Amniotic epithelial cell (primary cell): Measurements from ENCODE around the gene BLVRB.
"Not testable (repeated sequence)": the region's sequence is repeated elsewhere in the genome, so short reads cannot be mapped to it uniquely, and the experiment has no call there.

Source experiments
- DNase-seq: peaks from one replicate; pipeline ENCODE4 v3.0.0-alpha.2; 2010; ENCODE audit warnings: low read depth

The BLVRB gene

GRCh38 chr19:40422748-40423566 lies 42.6 kb downstream of the BLVRB start:
- no peak for DNase-seq

GRCh38 chr19:40421993-40422747 lies 43.4 kb downstream of the BLVRB start:
- no peak for DNase-seq

DNA sequence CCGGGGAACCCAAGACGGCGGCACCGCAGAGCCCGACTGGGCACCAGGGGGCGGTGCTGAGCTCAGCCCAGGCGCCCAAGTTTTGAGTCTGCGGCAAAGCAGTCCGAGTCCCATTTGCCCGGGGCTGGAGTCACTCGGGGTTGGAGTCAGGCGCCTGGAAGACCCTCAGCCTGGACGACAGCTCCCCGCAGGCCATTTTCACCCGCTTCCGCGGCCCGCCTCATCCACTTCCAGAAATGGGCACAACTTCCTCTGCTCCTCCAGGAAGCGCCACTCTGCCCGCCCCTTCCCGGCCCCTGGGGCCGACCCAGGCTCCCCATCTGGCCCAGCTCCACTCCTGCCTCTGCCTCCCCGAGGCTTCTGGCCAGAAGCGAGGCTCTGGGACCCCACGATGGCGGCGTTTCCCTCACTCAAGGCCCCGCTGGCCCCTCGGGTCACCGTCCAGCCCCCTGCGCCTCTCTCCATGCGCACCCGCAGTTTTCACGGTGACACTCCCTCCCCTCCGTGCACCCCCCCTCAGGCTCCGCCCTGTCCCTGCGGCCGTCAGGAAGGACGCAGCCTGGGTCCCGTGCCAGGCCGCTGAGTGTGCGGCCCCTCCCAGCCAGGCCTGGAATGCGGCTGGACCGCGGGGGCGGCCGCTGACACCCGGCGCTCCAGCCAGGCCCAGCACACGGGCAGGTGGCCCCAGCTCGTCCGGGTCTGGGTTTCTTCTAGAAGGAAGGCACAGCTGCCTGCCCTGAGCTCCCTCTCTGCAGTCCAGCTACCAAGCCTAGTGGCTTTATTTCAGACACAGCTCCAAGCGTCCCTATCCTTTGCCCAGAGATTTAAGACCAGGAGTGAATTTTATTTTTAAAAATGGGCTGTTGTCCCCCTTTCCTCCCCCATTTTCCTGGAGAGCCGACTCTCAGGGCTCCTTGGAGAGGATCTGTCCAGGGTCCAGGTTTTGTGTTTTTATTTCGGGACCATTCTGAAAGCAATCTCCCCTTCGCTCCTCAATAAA lies 44.5 kb downstream of the BLVRB start:
- DNase-seq, result peak; percentile 81

DNA sequence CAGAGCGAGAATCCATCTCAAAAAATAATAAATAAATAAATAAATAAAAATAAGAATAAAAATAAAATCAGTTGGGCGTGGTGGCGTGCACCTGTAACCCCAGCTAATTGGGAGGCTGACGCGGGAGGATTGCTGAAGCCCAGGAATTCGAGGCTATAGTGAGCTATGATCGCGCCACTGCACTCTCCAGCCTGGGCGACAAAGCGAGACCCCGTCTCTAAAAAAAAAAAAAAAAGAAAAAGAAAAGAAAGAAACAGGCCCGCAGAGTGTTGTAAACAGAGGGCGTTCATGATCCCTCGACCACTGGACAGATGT lies 45.1 kb downstream of the BLVRB start:
- no peak for DNase-seq

DNA sequence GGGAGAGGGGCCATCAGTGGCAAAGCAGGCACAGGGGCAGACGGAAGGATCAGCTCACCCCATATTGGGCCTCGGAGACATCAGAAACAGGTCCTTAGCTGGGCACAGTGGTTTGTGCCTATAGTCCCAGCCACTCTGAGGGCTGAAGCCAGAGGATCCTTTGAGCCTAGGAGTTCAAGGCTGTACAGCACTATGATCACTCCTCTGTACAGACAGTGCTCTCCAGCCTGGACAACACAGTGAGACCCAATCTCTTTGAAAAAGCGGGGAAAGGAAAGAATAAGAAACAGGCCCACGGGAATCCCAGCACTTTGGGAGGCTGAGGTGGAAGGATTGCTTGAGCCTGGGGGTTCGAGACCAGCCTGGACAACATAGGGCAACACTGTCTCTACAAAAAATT lies 45.8 kb downstream of the BLVRB start:
- no peak for DNase-seq

- no peak for DNase-seq
These were observed 46.4 kb downstream of the BLVRB start for GRCh38 chr19:40419066-40419612.

- no peak for DNase-seq
These were observed 47.5 kb downstream of the BLVRB start for GRCh38 chr19:40418040-40418439.

- DNase-seq, result no peak
These were observed 47.9 kb downstream of the BLVRB start for GRCh38 chr19:40417643-40417981.

DNA sequence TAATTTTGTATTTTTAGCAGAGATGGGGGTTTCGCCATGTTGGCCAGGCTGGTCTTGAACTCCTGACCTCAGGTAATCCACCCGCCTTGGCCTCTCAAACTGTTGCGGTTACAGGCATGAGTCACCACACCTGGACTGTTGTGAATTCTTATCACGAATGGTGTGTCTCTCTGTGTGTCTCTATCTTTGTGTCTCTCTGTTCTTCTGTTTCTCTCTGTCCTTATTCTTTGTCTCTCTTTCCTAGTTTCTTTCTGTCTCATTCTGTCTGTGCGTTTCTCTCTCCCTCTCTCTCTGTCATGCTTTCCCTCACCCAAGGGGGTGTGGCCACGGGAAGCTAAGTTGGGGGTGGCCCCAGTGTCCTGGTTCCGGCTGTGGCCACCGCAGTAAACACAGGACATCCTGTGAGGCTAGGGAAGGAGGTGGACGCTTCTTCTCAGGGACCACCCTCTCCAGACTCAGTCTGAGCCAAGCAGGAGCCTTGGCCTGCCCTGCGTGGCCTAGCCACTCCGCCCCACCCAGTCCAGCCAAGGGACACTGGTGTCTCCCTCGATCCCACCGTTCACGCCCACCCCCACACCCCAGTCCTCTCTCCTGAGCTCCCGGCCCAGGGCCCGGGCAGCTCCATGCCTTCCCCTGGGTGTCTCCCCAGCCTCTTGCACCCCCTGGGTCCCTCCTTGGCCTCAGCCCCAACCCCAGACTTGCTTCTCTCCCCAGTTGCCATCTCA lies 48.5 kb downstream of the BLVRB start:
- DNase-seq, result peak; percentile 51

GRCh38 chr19:40415768-40416167 lies 49.8 kb downstream of the BLVRB start:
- no peak for DNase-seq

DNA sequence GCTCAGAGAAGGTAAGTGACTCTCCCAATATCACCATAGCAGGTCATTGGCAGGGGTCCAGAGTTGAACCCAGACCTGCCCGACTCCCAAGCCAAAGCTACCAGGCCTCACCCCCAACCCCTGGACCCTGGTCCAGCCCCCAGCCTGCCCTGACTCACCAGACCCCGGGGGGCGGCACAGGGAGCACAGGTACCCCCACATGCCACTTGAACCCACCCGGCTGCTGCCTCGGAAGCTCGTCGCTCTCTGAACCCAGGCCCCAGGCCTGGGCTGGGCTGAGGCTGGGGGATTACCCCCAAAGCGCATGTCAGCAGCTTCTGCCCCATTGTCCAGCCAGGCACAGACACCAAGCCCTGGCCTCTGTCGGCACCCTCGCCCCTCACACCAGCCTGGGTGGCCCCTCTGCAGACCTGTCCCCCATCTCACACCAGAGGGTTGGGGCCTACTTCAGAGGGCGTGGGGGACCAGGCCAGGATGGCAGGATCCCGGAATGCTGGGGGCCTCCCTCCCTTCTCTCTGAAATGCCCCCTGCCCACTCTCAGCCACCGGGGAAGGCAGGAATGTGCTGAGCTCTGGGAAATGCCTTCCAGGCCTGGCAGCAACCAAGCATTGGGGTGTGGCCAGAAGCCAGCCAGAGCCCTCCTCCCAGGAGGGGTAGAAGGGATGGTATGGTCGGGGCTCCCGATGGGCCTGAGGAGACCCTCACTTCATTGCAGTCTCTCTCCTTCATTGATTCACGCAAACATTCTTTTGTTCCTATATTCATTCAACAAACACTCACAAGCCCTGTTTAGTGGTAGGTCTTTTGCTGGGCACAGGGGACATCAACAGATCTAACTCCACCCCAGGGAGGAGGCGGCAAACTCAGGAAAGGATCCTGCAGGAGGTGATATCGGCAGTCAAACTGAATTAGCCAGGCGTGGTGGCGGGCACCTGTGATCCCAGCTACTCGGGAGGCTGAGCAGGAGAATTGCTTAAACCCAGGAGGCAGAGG lies 50.7 kb downstream of the BLVRB start:
- no peak for DNase-seq

DNA sequence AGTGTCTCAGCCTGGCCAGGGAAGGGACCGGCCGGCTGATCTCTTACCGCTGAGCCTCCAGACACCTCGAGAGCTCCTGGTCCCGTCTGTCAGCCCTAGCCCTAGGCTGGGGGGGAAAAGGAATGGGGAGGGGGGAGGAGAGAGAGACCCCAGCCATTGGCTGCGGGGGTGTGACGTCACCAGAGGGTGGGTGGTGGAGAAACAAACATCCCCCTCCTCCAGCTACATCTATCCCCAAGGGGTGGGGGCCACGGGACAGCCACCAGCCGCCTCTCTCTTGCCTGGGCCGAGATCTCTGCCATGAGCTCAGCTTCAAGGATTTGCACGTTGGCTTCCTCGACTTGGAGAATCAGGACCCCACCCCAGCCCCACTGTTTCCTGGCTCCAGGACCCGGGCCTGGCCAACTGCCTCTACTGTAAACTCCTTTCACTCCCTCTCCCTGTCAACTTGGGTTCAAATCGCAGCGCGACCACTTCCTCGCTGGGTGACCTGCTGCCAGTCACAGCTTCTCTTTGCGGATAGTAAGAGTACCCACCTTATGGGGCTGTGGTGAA lies 52.2 kb downstream of the BLVRB start, which contains the start of gene PRX:
PRX (minus strand) TSS at position 88 of the 555 bp plus-strand sequence. CDS start 5,446 bp downstream, outside the sequence.
- no peak for DNase-seq

- no peak for DNase-seq
These were observed 52.7 kb downstream of the BLVRB start for GRCh38 chr19:40412866-40413265.

DNA sequence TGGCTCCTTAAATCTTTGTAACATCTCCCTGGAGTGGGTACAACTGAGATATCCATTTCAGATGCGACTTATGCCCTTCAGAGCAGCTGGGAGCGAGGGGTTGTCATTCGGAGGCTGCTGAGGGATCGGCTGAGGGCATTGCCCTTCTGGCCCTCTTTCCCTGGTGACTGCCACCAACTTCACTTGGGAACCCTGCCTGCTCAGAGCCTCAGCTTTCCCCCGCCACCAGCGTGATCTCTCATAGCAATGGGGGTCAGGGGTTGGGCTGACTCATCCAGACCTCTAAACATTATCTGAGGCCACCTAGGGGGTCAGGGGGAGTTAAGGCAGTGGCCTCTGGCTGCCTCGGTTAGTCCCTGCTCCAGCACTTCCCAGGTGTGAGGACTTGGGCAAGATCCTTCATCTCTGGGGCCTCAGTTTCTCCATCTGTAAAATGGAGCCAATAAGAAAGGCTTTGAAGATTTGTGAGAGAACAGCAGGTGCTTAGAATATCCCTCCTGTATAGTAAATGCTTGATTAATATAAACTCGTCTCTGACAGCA lies 53.5 kb downstream of the BLVRB start:
- no peak for DNase-seq

DNA sequence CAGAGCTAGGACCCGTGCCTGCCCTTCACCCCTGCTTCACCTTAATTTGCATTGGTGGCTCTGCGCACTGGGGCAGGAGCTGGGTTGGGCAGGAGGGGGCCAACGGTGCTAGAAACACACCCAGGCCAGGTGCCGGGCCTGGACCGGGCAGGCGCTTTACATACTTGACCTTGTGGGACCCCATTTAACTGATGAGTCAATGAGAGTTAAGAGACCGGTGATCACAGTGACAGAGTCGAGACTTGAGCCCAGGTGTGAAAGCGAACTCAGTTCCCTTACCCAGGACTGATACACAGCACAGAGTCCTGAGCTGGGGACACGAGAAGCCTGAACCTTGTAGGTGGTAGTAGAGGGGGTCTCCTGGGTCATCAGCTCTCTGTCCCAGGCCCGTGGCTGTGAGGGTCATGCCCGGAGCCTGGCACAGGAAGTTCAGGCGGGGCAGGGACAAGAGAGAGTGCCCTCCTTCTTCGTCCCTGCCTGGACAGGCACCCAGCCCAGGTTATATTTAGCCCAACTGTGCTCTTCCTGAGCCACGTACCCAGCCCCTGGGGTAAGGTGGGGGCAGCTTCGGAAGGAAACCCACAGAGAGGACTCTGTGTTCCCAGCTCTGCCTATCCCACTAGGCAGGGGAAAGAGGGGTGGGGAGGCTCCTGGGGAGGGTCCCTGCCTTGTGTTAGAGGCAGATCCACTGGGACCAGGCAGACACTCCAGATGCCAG lies 54.3 kb downstream of the BLVRB start:
- DNase-seq, result no peak

DNA sequence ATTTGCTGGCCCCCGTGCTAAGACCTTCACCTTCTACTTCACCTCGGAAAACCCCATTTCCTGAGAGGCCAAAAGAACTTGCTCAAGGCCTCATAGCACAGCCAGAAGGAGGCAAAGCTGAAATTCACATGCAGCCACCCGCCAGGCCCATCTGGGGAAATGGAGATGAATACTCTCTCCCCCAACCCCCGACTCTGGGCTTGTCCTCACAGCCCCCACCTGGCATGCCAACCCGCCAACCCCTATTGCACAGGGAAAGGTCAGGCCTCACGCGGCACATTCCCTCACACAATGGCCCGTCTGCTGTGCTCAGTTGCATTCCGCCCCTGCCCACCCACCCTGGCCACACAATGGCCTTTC lies 55.5 kb downstream of the BLVRB start:
- DNase-seq, result no peak

GRCh38 chr19:40408598-40408925 lies 57.0 kb downstream of the BLVRB start:
- not testable (repeated sequence) for DNase-seq

- DNase-seq, result no peak
These were observed 57.6 kb downstream of the BLVRB start for GRCh38 chr19:40407714-40408597.
